HG03135 (cell line): ENCODE data around the gene CD163L1.
"Not testable (repeated sequence)": the region's sequence is repeated elsewhere in the genome, so short reads cannot be mapped to it uniquely, and the experiment has no call there.

Source experiments
- ATAC-seq: cut with Tn5 transposase; IDR thresholded peaks from one replicate; pipeline ENCODE4 v1.9.1; 2021; ENCODE audit warnings: mild to moderate bottlenecking, moderate library complexity; ENCODE audit not compliant: unreplicated experiment

Gene CD163L1

DNA sequence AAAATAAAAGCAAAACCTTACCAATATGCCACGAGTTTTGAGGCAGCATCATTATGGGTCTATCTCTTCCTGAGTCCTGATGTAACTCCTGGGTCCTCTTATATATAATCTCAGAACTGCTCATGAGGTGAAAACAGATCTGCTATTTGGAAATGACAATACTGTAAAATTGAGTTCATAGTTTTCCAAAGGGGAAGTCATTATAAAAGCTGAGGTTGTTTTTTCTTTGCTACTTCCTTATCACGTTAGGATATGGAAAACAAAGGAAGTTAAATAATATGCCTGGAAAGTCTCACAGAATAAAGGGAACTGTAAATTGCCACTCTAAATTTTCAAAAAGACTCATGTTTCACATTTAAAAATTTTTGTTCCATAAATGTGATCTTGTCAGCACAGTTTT lies at the start of gene CD163L1:
TSS of gene CD163L1 (minus strand) at position 78 of the 400 bp plus-strand sequence. CDS start at position 52, 26 bp downstream.
- ATAC-seq = no peak

DNA sequence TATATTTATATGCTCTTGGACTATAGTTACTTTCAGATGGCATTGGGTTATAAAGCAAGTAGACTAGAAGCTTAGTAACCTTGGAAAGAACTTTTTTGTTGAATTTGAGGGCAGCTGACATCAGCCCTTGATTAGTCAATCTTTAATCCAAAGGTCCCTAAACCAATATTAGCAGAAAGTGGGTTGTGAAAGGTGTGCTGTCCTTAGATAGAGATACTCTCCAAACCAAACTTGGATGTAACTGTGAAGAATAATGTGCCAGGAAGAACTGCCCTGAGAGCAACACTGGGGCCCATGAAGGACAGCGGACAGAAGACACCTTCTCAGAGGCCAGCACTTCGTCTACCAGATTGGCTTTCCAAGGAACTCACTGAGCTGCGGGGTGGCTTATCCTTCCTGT lies 49.1 kb upstream of the CD163L1 start:
- ATAC-seq = no peak

GRCh38 chr12:7486512-7486911 lies 42.6 kb upstream of the CD163L1 start:
- no peak for ATAC-seq

GRCh38 chr12:7485095-7485494 lies 41.1 kb upstream of the CD163L1 start:
- no peak for ATAC-seq

DNA sequence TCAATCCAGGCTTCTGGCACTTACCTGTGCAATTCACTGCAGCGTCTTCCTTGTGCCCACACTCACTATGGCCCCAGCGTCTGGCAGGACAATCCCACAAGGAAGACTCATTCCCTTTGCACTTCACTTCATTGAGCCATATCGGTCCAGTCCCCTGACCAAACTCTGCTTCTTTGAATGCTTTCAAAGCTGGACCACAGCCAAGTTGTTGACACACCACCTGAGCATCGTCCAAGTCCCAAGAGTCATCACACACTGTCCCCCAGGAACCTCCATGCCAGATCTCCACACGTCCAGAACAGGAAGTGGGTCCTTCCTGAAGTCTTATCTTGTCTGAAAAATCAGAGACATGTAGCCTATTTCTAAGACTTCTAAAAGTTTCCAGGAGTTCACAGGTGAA lies 39.4 kb upstream of the CD163L1 start:
- no peak for ATAC-seq

- no peak for ATAC-seq
These were observed 35.8 kb upstream of the CD163L1 start for GRCh38 chr12:7479771-7480170.

DNA sequence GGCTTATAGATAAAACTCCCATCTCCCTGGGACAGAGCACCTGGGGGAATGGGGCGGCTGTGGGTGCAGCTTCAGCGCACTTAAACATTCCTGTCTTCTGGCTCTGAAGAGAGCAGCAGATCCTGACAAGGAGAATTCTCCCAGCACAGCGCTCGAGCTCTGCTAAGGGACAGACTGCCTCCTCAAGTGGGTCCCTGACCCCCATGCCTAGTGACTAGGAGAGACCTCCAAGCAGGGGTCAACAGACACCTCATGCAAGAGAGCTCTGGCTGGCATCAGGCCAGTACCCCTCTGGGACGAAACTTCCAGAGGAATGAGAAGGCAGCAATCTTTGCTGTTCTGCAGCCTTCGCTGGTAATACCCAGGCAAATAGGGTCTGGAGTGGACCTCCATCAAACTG lies 28.1 kb upstream of the CD163L1 start:
- ATAC-seq = no peak

GRCh38 chr12:7460375-7461259 lies 16.7 kb upstream of the CD163L1 start:
- ATAC-seq = no peak

- ATAC-seq = no peak
These were observed 16.0 kb upstream of the CD163L1 start for GRCh38 chr12:7459973-7460372.

DNA sequence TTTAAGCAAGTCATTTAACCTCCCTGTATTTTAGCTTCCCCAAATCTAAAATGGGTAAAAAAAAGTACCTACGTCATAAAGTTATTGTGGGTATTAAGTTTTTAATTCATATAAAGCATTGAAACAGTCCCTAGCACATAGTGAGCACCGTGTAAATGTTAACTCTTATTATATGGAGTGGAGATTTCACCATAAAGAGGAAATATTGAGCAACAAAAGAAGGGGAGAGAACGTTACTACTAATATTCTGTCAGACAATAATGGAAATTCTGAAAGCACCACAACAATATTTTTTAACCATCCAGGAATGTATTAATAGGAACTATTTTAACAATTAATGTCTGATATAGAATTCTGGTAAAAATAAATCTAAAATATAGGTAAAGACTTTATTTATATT lies 7.8 kb upstream of the CD163L1 start:
- ATAC-seq = no peak

DNA sequence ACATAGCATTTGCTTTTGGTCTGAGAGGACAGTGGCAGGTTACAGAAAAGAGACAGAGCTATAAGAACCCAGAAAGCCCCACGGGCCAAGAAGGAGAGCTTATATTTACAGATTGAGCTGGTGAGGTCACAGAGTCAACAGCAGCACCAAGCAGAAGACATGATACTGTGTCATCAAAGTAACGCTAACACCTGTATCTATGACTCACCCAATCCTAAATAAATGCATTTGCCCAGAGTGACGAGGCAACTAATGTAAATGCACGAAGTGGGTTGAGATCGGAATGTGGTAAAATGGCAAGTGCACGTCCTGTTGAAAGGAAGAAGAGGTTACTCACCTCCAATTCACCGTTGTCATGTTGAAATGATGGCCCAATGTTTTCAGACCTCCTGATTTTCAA lies 6.7 kb upstream of the CD163L1 start:
- no peak for ATAC-seq

DNA sequence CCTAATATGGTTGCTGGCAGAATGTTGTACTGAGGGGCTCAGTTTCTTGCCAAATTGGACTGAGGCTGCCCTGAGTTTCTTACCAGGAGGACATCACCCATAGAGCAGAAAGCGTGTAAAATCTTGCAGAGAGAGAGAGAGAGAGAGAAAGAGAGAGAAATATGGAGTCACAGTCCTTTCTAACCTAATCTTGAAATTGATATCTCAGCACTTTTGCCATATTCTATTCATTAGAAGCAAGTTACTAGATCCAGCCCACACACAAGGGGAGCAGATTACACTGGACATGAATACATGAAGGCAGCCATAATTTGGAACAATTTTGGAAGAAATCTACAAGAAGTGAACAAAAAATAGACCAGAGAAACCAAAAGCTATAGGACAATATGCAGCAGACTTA lies 4.1 kb upstream of the CD163L1 start:
- no peak for ATAC-seq

DNA sequence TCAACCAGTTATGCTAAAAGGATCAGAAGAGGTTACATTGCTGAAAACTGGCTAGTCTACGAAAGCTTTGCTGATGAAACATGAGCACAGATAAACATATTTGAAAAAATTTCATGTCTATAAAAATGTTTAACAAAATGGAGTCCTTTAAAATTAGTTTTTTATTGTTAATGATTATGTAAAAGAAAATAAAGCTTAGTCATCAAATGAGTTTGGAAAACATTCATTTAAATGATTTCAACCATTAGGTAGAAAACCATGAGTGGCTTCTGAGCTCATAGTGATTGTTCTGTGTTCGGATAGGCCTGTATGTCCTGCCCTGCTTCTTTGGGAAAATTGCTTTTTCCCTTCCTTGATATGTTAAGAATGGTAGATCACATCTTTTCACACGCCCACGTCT lies 584 bp upstream of the CD163L1 start:
- no peak for ATAC-seq

DNA sequence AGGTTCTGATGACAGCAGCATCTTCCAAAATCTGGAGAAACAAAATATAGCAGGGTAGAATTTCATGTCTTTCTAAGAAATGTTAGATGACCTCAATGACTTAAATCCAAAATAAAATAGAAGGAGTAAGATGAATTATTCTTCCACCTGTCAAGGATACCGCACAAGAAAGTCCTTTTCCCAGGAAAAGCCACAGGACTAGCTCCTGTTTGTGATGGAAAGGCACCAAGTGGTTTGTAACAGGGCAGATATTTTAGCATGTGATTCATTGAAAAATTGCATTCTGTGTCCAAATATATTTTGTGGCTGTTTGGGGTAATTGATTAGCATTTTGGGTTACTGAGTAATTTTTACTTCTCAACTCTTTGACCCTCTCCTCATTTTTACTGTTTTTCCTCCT lies 2.7 kb downstream of the CD163L1 start:
- ATAC-seq = no peak

DNA sequence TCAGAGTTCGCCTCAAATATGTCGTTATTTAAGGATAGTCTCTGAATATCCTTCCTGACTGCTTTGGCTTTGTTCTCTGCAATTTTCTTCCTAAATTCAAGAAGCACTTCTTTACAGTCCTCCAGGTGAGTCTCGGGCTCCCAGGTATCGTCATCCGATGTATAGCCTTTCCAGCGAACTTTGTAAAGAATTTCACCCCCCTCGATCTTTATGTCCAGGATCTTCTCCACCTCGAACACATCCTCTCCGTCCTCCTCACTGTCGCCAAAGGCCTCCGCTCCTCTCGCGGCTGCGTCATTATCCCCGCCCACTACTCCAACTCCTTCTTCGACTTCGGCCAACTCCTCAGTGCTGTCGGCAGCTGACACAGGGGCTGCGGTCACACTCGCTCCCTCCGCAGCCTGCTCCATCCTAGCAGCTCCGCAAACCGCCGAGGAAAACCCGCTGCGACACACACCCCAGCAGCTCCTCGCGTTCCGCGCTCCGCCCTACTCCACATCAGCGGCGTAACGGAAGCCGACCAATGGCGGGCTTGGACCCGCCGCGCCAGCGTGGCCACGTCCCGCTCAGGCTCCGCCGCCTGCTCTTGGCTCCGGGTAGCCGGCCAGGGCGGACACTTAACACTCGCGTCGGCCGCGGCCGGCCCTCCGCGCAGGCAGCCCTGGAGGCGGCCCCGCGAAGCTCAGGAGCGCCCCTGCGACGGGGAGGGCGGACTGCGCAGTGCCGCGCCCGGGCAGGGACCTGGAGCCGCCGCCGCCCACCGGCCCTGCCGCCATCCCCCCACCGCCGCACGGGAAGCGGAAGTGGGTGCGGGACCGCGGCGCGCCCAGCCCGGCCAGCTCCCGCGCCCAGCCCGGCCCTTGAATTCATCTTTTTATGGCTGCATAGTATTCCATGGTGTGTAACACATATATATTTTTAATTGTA lies 4.1 kb downstream of the CD163L1 start:
- no peak for ATAC-seq

- not testable (repeated sequence) for ATAC-seq
These were observed 5.5 kb downstream of the CD163L1 start for GRCh38 chr12:7438291-7438995.

GRCh38 chr12:7437494-7437893 lies 6.5 kb downstream of the CD163L1 start:
- ATAC-seq = not testable (repeated sequence)

DNA sequence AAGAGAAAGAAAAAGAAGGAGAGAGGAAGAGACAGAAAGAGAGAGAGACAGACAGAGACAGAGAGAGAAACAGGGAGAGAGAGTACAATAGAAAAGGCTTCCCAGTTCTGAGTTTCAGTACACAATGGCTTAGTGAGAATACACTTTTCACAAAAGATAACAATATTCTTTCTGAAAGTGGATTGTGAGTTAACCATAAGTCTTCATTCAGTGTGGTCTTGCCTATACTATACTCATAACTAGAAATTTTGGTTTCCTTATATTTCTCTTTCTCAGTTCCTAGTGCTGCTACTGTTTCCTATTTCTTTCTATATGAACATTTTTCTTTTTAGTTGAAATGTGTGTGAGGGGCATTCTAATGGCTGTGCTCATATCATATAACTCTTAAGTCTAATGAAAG lies 9.3 kb downstream of the CD163L1 start:
- ATAC-seq = no peak

DNA sequence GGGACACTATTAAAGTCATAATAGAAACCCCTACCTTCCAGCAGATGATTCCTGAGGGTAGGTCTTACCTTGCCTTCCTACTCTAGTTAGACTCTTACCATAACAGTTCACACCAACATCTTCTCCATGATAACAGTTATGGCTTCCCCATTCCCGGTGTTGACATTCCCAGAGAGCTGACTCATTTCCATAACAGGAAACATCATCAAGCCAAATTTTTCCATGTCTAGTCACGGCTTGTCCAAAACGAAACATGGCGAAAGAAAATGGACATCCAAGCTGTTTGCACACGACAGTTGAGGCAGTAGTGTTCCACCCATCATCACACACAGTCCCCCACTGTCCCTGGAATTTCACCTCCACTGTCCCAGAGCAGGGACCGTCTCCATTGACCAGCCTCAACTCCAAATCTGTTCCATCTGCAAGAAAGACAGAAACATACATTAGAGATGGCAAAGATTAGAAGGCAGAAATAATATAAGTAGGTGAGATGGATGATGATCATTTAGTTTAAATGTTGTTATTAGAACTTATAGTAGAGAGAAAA lies 10.6 kb downstream of the CD163L1 start:
- ATAC-seq = no peak

DNA sequence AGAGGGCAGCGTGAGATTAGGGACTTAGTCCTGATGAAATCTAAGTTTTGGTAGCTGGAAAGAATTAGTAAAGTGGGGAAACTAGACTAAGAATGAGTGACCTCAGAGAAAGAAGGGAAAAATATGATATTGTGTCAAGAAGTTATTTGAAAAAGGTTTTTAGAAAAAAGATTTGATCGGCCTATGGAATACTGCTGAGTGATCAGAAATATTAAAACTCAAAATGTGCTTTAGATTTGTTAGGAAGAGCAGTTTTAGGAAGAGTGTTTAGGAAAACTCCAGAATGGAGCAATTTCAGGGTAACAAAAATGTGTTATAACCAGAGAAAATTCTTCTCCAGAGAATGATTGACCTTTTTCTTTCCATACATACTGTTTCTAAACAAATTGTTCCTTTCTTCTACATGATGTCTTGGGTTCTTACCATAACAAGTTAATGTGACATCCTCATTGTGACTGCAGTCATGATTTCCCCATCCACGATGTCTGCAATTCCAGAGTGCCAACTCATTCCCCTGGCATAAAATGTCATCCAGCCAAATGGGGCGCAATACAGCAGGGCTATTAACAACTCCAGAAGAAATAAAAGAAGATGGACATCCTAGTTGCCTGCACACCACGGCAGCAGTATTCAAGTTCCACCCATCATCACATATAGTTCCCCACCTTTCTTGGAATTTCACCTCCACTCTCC lies 11.8 kb downstream of the CD163L1 start:
- no peak for ATAC-seq
